ENCODE measurements around the gene ICAM4.

ICAM4 gene

DNA sequence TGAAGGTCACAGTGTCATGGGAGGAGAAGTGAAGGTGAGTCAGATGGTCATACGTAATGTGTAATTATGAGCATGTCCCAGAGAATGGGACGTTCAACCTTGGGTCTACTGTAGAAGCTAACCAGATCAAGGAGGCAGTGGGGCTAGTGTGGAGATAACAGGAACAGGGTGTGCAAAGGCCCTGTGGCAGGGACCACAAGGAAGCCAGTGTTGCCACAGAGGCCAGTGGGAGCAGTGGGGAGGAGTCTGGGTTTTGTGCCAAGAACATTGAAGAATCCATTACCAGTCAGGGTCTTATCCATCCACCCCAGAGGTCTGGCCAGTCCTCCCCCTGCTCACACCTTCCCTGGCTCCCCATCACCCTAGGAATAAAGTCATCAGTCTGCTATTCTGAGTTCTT, 31.4 kb upstream of the ICAM4 start:
- peaks cover 53% of the 10 kb centered on the region for H3K36me3 ChIP-seq (ENCODE audit: insufficient read depth, low read length)
- no peak for ATAC-seq (ENCODE audit: insufficient read depth, low read depth)

DNA sequence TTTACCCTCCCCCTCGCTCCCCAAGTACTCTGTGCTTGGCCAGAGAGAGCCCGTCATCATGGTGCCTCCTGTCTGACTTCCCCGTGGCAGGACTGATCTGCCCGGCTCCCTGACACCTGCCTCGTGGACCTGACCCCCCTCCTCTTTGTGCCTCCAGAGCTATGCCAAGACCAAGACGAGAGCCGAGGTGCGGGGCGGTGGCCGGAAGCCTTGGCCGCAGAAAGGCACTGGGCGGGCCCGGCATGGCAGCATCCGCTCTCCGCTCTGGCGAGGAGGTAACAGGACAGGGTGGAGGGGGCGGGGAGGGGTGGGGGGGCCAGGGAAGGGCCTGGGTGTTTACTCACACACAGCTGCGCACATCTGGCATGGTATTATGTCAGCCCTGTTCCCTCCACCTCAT, 30.2 kb upstream of the ICAM4 start:
- peaks cover 17% of the 10 kb centered on the region; the same call in 1 of the 2 replicates for H4K20me1 ChIP-seq (ENCODE audit: insufficient read depth, low read length)
- H3K36me3 ChIP-seq (ENCODE audit: insufficient read depth, low read length) = peaks cover 53% of the 10 kb centered on the region
- ATAC-seq (ENCODE audit: insufficient read depth, low read depth) = no peak

More for the DNA sequence above, 31.4 kb upstream of the ICAM4 start:
- H4K20me1 ChIP-seq (ENCODE audit: insufficient read depth, low read length) = peaks cover 17% of the 10 kb centered on the region; the same call in 1 of the 2 replicates
- TF ChIP-seq EZH2 (IDR thresholded peaks at IDR 0.05; ENCODE audit: borderline replicate concordance, low read depth, low read length, severe bottlenecking) = no peak
- H3K27me3 ChIP-seq (ENCODE audit: insufficient read depth, low read length, poor library complexity) = no peaks in the 10 kb centered on the region
- no peak overlapping the region for H3K4me3 ChIP-seq (ENCODE audit: low read depth in 1 of 2, low read length in 2 of 2)
- no peaks in the 10 kb centered on the region for H3K9me3 ChIP-seq (ENCODE audit: insufficient read depth, low read length, severe bottlenecking)
- H3K27ac ChIP-seq (ENCODE audit: low read length) = no peak overlapping the region
- no peak overlapping the region for H3K4me2 ChIP-seq (ENCODE audit: insufficient read depth, low read length)
- H3K79me2 ChIP-seq (ENCODE audit: insufficient read depth, low read length) = peaks cover 24% of the 10 kb centered on the region
- no peak overlapping the region for H3K9ac ChIP-seq (ENCODE audit: low read depth, low read length)
- H3K4me1 ChIP-seq (ENCODE audit: insufficient read depth, low read length) = peaks cover 31% of the 10 kb centered on the region
- no peak for DNase-seq
- H2AFZ ChIP-seq (ENCODE audit: low read depth, low read length) = no peak overlapping the region

DNA sequence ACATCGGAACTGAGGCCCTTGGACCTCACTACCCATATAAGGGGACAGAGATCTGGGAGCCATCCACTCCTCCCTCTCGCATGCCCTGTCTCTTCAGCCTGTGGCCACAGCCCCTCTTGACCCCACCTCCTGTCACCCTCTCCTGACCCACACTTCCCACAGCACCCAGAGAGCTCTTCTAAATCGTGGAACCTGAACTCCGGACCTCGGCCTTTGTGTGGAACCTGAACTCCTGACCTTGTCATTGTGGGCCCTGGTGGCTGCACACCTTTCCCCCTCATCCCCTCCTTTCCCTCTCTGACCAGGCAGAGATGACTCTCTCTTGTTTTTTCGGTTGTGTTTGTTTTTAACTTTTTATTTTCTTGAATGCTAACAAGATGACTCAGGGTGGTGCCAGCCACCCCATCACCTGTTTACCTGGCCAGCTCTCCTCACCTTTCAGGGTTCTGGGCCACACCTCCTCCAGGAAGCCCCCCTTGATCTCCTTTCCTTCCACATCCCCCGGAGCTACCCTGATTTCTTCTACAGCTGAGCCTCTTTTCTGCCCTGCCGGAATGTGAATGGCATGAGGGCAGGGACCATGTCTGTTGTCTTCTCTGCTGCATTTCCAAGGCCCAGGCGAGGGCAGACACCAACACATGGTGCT, 29.7 kb upstream of the ICAM4 start:
- peaks cover 53% of the 10 kb centered on the region for H3K36me3 ChIP-seq (ENCODE audit: insufficient read depth, low read length)
- peaks cover 23% of the 10 kb centered on the region for H3K79me2 ChIP-seq (ENCODE audit: insufficient read depth, low read length)
- no peak overlapping the region for H3K4me2 ChIP-seq (ENCODE audit: insufficient read depth, low read length)
- H2AFZ ChIP-seq (ENCODE audit: low read depth, low read length) = no peak overlapping the region
- TF ChIP-seq CTCF (IDR thresholded peaks at IDR 0.05; ENCODE audit: borderline replicate concordance, extremely low read depth, low read length, poor library complexity, severe bottlenecking) = no peak
- no peak for TF ChIP-seq EZH2 (IDR thresholded peaks at IDR 0.05; ENCODE audit: borderline replicate concordance, low read depth, low read length, severe bottlenecking)
- H4K20me1 ChIP-seq (ENCODE audit: insufficient read depth, low read length) = peaks cover 17% of the 10 kb centered on the region; the same call in 1 of the 2 replicates
- no peak for ATAC-seq (ENCODE audit: insufficient read depth, low read depth)
- H3K4me3 ChIP-seq (ENCODE audit: low read depth in 1 of 2, low read length in 2 of 2) = no peak overlapping the region
- no peaks in the 10 kb centered on the region for H3K27me3 ChIP-seq (ENCODE audit: insufficient read depth, low read length, poor library complexity)
- no peak overlapping the region for H3K27ac ChIP-seq (ENCODE audit: low read length)
- H3K9me3 ChIP-seq (ENCODE audit: insufficient read depth, low read length, severe bottlenecking) = no peaks in the 10 kb centered on the region
- no peak overlapping the region for H3K9ac ChIP-seq (ENCODE audit: low read depth, low read length)
- DNase-seq = no peak
- peaks cover 19% of the 10 kb centered on the region for H3K4me1 ChIP-seq (ENCODE audit: insufficient read depth, low read length)

More for the DNA sequence above, 30.2 kb upstream of the ICAM4 start:
- no peaks in the 10 kb centered on the region for H3K27me3 ChIP-seq (ENCODE audit: insufficient read depth, low read length, poor library complexity)
- H3K4me1 ChIP-seq (ENCODE audit: insufficient read depth, low read length) = peaks cover 20% of the 10 kb centered on the region
- TF ChIP-seq EZH2 (IDR thresholded peaks at IDR 0.05; ENCODE audit: borderline replicate concordance, low read depth, low read length, severe bottlenecking) (no peak), CTCF (IDR thresholded peaks at IDR 0.05; ENCODE audit: borderline replicate concordance, extremely low read depth, low read length, poor library complexity, severe bottlenecking) (no peak)
- H3K79me2 ChIP-seq (ENCODE audit: insufficient read depth, low read length) = peaks cover 24% of the 10 kb centered on the region
- H3K27ac ChIP-seq (ENCODE audit: low read length) = no peak overlapping the region
- no peak overlapping the region for H3K4me3 ChIP-seq (ENCODE audit: low read depth in 1 of 2, low read length in 2 of 2)
- H3K9ac ChIP-seq (ENCODE audit: low read depth, low read length) = no peak overlapping the region
- H3K4me2 ChIP-seq (ENCODE audit: insufficient read depth, low read length) = no peak overlapping the region
- no peak for DNase-seq
- H2AFZ ChIP-seq (ENCODE audit: low read depth, low read length) = no peak overlapping the region
- H3K9me3 ChIP-seq (ENCODE audit: insufficient read depth, low read length, severe bottlenecking) = no peaks in the 10 kb centered on the region

DNA sequence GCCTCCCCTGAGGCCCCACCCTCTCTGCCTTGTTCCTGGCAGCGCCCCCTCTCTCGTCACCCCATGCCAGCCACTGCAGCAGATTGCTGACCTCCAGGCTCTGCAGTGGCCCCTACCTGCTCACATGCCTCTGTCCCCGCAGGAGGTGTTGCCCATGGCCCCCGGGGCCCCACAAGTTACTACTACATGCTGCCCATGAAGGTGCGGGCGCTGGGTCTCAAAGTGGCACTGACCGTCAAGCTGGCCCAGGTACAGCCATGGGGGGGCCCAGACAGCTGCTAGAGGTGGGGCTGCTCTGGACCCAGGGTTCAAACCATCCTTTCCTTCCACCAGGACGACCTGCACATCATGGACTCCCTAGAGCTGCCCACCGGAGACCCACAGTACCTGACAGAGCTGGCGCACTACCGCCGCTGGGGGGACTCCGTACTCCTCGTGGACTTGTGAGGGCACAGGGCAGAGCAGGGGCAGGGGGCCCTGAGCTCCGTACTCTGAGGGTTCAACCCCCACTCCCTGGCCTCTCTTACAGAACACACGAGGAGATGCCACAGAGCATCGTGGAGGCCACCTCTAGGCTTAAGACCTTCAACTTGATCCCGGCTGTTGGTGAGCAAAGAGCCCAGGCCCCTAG, 28.6 kb upstream of the ICAM4 start:
- Histone ChIP-seq H4K20me1 (ENCODE audit: insufficient read depth, low read length) (peaks cover 12% of the 10 kb centered on the region; the same call in 1 of the 2 replicates), H3K9ac (ENCODE audit: low read depth, low read length) (no peak overlapping the region), H3K27ac (ENCODE audit: low read length) (no peak overlapping the region), H3K4me2 (ENCODE audit: insufficient read depth, low read length) (no peak overlapping the region), H2AFZ (ENCODE audit: low read depth, low read length) (no peak overlapping the region), H3K27me3 (ENCODE audit: insufficient read depth, low read length, poor library complexity) (no peaks in the 10 kb centered on the region), H3K79me2 (ENCODE audit: insufficient read depth, low read length) (peaks cover 13% of the 10 kb centered on the region; the same call in 1 of the 2 replicates), H3K9me3 (ENCODE audit: insufficient read depth, low read length, severe bottlenecking) (no peaks in the 10 kb centered on the region), H3K4me3 (ENCODE audit: low read depth in 1 of 2, low read length in 2 of 2) (no peak overlapping the region), H3K4me1 (ENCODE audit: insufficient read depth, low read length) (peaks cover 11% of the 10 kb centered on the region; the same call in 1 of the 2 replicates), H3K36me3 (ENCODE audit: insufficient read depth, low read length) (peaks cover 53% of the 10 kb centered on the region)
- ATAC-seq (ENCODE audit: insufficient read depth, low read depth) (0 out of 3 replicates have a peak, but pooled peaks have one; percentile 15), DNase-seq (no peak)
- no peak for TF ChIP-seq CTCF (IDR thresholded peaks at IDR 0.05; ENCODE audit: borderline replicate concordance, extremely low read depth, low read length, poor library complexity, severe bottlenecking)
- no peak for TF ChIP-seq EZH2 (IDR thresholded peaks at IDR 0.05; ENCODE audit: borderline replicate concordance, low read depth, low read length, severe bottlenecking)

All from DND-41 (cell line).